HG03575 (cell line): ENCODE data around the gene CDAN1.
"Not testable (repeated sequence)": the region's sequence is repeated elsewhere in the genome, so short reads cannot be mapped to it uniquely, and the experiment has no call there.

Experiments used
- ATAC-seq: cut with Tn5 transposase; IDR thresholded peaks from one replicate; pipeline ENCODE4 v1.9.1; 2021; ENCODE audit not compliant: unreplicated experiment, insufficient number of reproducible peaks, low FRiP score; ENCODE audit errors: extremely low read depth

Gene CDAN1

DNA sequence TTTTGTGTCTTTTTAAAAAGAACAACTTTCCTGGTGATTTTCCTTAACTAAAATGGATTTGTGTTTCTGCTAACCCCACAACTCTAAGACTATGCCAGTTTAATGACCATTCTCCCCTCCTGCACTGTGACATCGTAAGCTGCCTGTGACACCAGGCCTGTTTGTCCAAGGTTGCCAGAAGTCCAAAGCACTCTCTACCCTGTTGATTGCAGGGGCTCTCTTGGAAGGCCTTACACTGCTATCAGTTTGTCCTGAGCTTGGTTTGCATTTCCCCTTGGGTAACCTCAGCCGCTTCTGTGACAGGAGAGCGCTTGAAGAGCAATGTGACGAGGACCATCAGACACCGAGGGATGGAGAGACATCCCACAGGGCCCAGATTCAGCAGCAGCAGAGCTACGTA, 55.8 kb downstream of the CDAN1 start:
- no peak for ATAC-seq

DNA sequence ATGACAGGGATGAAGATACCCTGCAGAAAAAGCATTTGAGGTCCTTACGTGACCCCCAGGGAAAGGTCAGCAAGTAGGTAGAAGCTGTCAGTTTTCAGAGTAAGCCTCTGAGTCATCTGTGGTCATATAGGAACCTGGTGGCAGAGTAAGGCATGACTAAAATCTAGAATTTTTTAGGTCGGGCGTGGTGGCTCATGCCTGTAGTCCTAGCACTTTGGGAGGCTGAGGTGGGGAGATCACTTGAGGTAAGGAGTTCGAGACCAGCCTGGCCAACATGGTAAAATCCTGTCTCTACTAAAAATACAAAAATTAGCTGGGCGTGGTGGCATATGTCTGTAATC, 56.8 kb downstream of the CDAN1 start:
- not testable (repeated sequence) for ATAC-seq

DNA sequence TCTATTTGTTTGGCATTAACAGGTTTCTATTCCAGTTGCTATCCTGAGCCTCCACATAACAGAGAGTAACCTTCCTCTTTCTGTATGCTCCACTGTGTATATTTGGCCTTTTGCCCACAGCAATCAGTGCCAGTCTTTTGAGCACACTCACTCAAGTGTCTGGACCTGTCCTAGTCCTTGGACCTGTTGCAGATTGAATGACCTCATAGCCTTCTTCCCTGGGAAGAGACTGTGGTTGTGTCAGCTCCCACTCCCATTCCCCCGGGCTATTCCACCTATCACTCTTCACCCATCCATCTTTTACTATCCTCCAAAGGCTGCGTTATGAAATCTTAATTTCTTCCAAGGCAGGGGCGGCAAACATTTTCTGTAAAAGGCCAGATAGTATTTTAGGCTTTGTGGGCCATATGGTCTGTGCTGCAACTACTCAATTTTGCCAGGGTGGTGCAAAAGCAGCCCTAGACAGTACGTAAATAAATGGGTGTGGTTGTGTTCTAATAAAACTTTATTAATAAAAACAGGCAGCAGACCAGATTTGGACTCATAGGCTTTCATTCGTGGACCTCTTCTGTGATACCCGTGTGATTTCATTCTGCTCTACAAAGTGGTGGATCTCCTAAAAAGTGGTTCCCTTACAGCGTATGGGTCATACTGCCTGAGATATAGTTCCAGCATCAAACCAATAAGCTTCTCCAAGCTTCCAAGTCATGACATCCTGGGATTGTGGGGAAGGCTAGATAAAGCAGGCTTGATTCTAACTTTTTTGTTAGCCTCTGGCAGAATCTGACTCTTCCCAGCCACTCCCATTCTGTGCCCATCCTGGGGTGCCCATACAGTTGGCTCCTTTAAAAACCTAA, 57.4 kb downstream of the CDAN1 start:
- no peak for ATAC-seq

DNA sequence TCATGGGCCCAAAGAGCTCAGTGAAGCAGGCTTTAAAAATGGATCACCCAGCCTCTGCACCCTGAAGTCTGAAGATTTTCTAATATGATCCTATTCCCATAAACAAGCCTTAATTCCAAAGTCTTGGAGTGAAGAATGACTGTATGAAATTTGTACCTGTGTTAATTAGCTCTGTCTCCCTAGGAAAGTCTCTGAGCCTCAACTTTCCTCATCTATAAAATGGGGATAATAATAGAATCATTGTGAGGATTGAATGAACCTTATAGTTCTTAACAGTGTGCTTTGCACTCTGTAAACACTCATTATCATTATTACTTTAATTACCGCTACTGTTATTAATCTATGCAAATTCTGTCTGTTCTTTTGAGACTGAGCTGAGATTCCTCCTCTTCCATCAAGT, 61.9 kb downstream of the CDAN1 start:
- no peak for ATAC-seq

DNA sequence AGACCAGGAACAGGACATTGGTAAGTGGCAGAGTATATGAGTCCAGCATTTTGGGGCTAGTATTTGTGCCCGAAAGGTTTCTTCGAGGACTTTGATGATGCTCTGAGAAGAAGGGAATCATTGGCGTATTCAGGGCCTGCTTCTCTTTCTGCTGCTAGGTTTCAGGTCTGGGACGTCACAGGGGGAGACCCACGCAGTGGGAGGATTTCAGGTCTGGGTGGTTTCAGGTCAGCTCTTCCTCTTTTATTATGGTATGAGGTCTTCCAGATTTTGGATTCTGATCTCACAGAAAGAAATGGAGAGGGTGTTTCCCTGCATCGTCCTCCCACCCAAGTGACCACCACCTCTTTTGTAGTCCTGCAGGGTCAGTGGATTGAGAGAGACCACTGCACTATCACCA, 62.5 kb downstream of the CDAN1 start:
- ATAC-seq: no peak
